Measurements from ENCODE around the gene NR4A1. TPM values are rescaled to one million over a fixed set of nuclear protein-coding genes. Genes with fewer than 3 reads are reported as not detected.

The NR4A1 gene
- total RNA-seq, 2 experiments from 2014 or later = 67.0 to 79.2 TPM

- Histone ChIP-seq H3K36me3 (ENCODE audit: insufficient read depth, low read length) (no peaks in the 10 kb centered on the region), H3K4me3 (ENCODE audit: low read length) (peak overlapping the region; percentile 86), H3K27me3 (ENCODE audit: control insufficient read depth in 1 of 2, insufficient read depth in 2 of 2, low read length in 2 of 2) (no peaks in the 10 kb centered on the region), H3K27ac (ENCODE audit: low read depth in 1 of 2, low read length in 2 of 2) (peak overlapping the region; percentile 91 to 98), H3K9me3 (ENCODE audit: control insufficient read depth in 1 of 2, insufficient read depth in 1 of 2, low read length in 2 of 2) (no peaks in the 10 kb centered on the region), H3K4me1 (ENCODE audit: insufficient read depth, low read length) (peaks cover 43% of the 10 kb centered on the region)
- DNase-seq (peak in 3 of 14 experiments; percentile 42 to 78 (median 72)), ATAC-seq (ENCODE audit: poor library complexity) (no peak)
- Mint-ChIP-seq H3K9me3 (no peaks in the 10 kb centered on the region), H3K27ac (peak overlapping the region; percentile 98), H3K4me1 (ENCODE audit: low read depth) (peaks cover 41% of the 10 kb centered on the region), H3K27me3 (no peaks in the 10 kb centered on the region), H3K36me3 (ENCODE audit: low read depth) (peaks cover 5% of the 10 kb centered on the region), H3K4me3 (peak overlapping the region; percentile 93)
- CTCF ChIA-PET = interaction anchor here (1.0 to 3.2 kb wide), 8 partner anchors 11 to 57 kb away, joined by 3 to 62 read pairs (median 7); partner anchors contain the start of gene ATG101
- no peak for TF ChIP-seq CTCF (IDR thresholded peaks at IDR 0.05)
- intact Hi-C loops (cut with DNase I, micrococcal nuclease) = loop anchor here in 1 of 2 experiments (2.0 kb wide), 1 partner anchor 13 kb away; no protein-coding TSS in a partner anchor
- POLR2A ChIA-PET = interaction anchor here (0.9 to 2.5 kb wide), 8 partner anchors 9 to 44 kb away, joined by 5 to 47 read pairs (median 12); partner anchors contain the start of genes ATG101 and TAMALIN
Observed at GRCh38 chr12:52050116-52050757, 1.0 kb upstream of the NR4A1 start.

- CTCF ChIA-PET = interaction anchor here (2.2 to 3.2 kb wide), 3 partner anchors 17 to 30 kb away, joined by 14 to 62 read pairs (median 22); partner anchors contain the start of gene ATG101
- peak overlapping the region; percentile 93 for H3K4me3 Mint-ChIP-seq
- POLR2A ChIA-PET = interaction anchor here (2.4 to 2.5 kb wide), 3 partner anchors 16 to 27 kb away, joined by 15 to 47 read pairs (median 20); partner anchors contain the start of gene ATG101
- intact Hi-C loops (cut with DNase I, micrococcal nuclease) = no loop called here
- H3K36me3 ChIP-seq (ENCODE audit: insufficient read depth, low read length) = no peaks in the 10 kb centered on the region
- DNase-seq (peak in 7 of 14 experiments; percentile 13 to 76 (median 41)), ATAC-seq (ENCODE audit: poor library complexity) (peak; percentile 6)
- H3K4me1 ChIP-seq (ENCODE audit: insufficient read depth, low read length) = peaks cover 33% of the 10 kb centered on the region
- H3K36me3 Mint-ChIP-seq (ENCODE audit: low read depth) = peaks cover 10% of the 10 kb centered on the region
- H3K27me3 Mint-ChIP-seq = no peaks in the 10 kb centered on the region
- H3K4me3 ChIP-seq (ENCODE audit: low read length) = peak overlapping the region; percentile 86
- TF ChIP-seq CTCF (IDR thresholded peaks at IDR 0.05) = no peak
- no peaks in the 10 kb centered on the region for H3K9me3 Mint-ChIP-seq
- peaks cover 41% of the 10 kb centered on the region for H3K4me1 Mint-ChIP-seq (ENCODE audit: low read depth)
- peak overlapping the region in 1 of 2 donors; percentile 52 for H3K27ac ChIP-seq (ENCODE audit: low read depth in 1 of 2, low read length in 2 of 2)
- H3K9me3 ChIP-seq (ENCODE audit: control insufficient read depth in 1 of 2, insufficient read depth in 1 of 2, low read length in 2 of 2) = no peaks in the 10 kb centered on the region
- H3K27me3 ChIP-seq (ENCODE audit: control insufficient read depth in 1 of 2, insufficient read depth in 2 of 2, low read length in 2 of 2) = no peaks in the 10 kb centered on the region
- peak overlapping the region; percentile 98 for H3K27ac Mint-ChIP-seq
Observed at GRCh38 chr12:52052468-52053186, 1.4 kb downstream of the NR4A1 start.

GRCh38 chr12:52053536-52054209, 2.4 kb downstream of the NR4A1 start:
- intact Hi-C loops (cut with DNase I, micrococcal nuclease) = no loop called here
- ChIA-PET CTCF (no interaction called here), POLR2A (no interaction called here)
- H3K36me3 ChIP-seq (ENCODE audit: insufficient read depth, low read length) = peaks cover 6% of the 10 kb centered on the region
- peak overlapping the region; percentile 98 for H3K27ac Mint-ChIP-seq
- H3K4me1 ChIP-seq (ENCODE audit: insufficient read depth, low read length) = peaks cover 33% of the 10 kb centered on the region
- H3K4me3 Mint-ChIP-seq = peak overlapping the region; percentile 2
- H3K27me3 Mint-ChIP-seq = no peaks in the 10 kb centered on the region
- H3K27ac ChIP-seq (ENCODE audit: low read depth in 1 of 2, low read length in 2 of 2) = no peak overlapping the region
- H3K4me1 Mint-ChIP-seq (ENCODE audit: low read depth) = peaks cover 41% of the 10 kb centered on the region
- no peak overlapping the region for H3K4me3 ChIP-seq (ENCODE audit: low read length)
- peaks cover 10% of the 10 kb centered on the region for H3K36me3 Mint-ChIP-seq (ENCODE audit: low read depth)
- no peaks in the 10 kb centered on the region for H3K27me3 ChIP-seq (ENCODE audit: control insufficient read depth in 1 of 2, insufficient read depth in 2 of 2, low read length in 2 of 2)
- TF ChIP-seq CTCF (IDR thresholded peaks at IDR 0.05) = no peak
- H3K9me3 ChIP-seq (ENCODE audit: control insufficient read depth in 1 of 2, insufficient read depth in 1 of 2, low read length in 2 of 2) = no peaks in the 10 kb centered on the region
- DNase-seq = peak in 1 of 14 experiments; percentile 25
- H3K9me3 Mint-ChIP-seq = no peaks in the 10 kb centered on the region
- no peak for ATAC-seq (ENCODE audit: poor library complexity)

Measured in CD4-positive, alpha-beta T cell (primary cell).